GM21723 (cell line): ENCODE data around the gene ACTMAP.

Experiments
- ATAC-seq: cut with Tn5 transposase; IDR thresholded peaks from one replicate; pipeline ENCODE4 v1.9.1; 2021; ENCODE audit warnings: mild to moderate bottlenecking, moderate library complexity; ENCODE audit not compliant: unreplicated experiment

ACTMAP gene

GRCh38 chr19:40701758-40702157 is 48.5 kb downstream of the ACTMAP start:
- ATAC-seq, result no peak

GRCh38 chr19:40700083-40700482 is 50.2 kb downstream of the ACTMAP start:
- ATAC-seq, result no peak

GRCh38 chr19:40697007-40697406 is 53.3 kb downstream of the ACTMAP start:
- ATAC-seq, result no peak

- ATAC-seq, result no peak
Measured at GRCh38 chr19:40695881-40696280, 54.4 kb downstream of the ACTMAP start.

GRCh38 chr19:40693896-40694295 is 56.4 kb downstream of the ACTMAP start:
- no peak for ATAC-seq

GRCh38 chr19:40693150-40693788 is 57.0 kb downstream of the ACTMAP start:
- no peak for ATAC-seq

GRCh38 chr19:40692212-40692551 is 58.1 kb downstream of the ACTMAP start:
- no peak for ATAC-seq

GRCh38 chr19:40691421-40692211 is 58.7 kb downstream of the ACTMAP start:
- no peak for ATAC-seq
